Mesothelial cell of epicardium (in vitro differentiated cells): ENCODE measurements around the gene PLSCR1. TPM values are rescaled to one million over a fixed set of nuclear protein-coding genes. Genes with fewer than 3 reads are reported as not detected.
A peak's percentile ranks its signal among the peaks of the same experiment; 100 is the strongest.

ENCODE experiments used
- DNase-seq, 2 experiments: peaks; one replicate each; pipeline ENCODE4 v3.0.0; 2021; ENCODE audit warnings: low spot score in 2 of 2; ENCODE audit not compliant: unreplicated experiment in 2 of 2
- H3K27ac Mint-ChIP-seq: 2 replicates; pipeline ENCODE4 v1.8.0; 2021; ENCODE audit warnings: mixed read lengths
- H3K27me3 Mint-ChIP-seq: 2 replicates; pipeline ENCODE4 v1.8.0; 2021; ENCODE audit warnings: low read depth, mixed read lengths
- H3K36me3 Mint-ChIP-seq: 2 replicates; pipeline ENCODE4 v1.8.0; 2021; ENCODE audit warnings: mixed read lengths
- H3K4me1 Mint-ChIP-seq: 2 replicates; pipeline ENCODE4 v1.8.0; 2021; ENCODE audit warnings: mixed read lengths
- H3K4me3 Mint-ChIP-seq: 2 replicates; pipeline ENCODE4 v1.8.0; 2021; ENCODE audit warnings: mild to moderate bottlenecking, moderate library complexity, mixed read lengths
- H3K9me3 Mint-ChIP-seq: 2 replicates; pipeline ENCODE4 v1.8.0; 2021; ENCODE audit warnings: mixed read lengths
- total RNA-seq: library from RNA; stranded (reverse); gene quantifications from 3 replicates; pipeline ENCODE4 v1.2.1, GENCODE V29; 2021
- TF ChIP-seq, protein P1 (sequence below): fragments of 200-600 bp; sonication (generic); IDR thresholded peaks from one replicate; pipeline ENCODE4 v1.5.0; 2021; ENCODE audit warnings: antibody characterized with exemption; ENCODE audit not compliant: unreplicated experiment

Gene PLSCR1
- total RNA-seq, 1 donor from 2014 or later = 71.0 TPM

DNA sequence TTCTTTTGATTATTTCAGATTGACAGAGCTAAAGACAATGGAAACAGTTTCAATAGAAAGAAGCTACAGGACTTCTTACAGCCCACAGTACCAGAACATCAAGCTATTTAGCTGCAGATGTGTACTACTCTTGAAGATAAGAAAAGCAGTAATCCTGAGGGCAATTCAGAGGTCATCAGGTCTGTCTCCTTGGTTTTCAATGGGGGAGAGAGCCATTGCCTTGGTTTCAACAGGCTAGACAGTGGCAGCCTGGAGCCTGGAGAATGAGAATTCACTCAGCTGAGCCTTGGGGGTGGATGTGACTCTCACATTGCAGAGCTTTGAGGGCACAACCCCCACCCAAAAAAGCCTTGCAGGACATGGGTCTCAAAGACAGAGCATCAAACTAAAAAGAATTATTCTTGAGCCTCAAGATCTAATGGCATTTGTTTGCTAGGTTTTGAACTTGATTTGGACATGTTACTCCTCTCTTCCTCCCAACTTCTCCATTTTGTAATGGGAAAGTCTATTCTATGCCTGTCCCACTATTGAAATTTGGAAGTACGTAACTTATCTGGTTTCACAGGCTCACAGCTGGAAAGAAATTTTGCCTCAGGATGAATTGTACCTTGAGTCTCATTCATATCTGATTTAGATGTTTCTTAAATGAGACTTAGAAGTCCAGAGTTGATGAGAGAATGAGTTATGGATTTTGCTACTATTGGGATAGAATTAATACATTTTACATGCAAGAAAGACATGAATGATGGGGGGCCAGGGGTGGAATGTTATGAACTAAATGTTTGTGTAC lies 36.9 kb downstream of the PLSCR1 start:
- Mint-ChIP-seq H3K4me1 (peaks cover 13% of the 10 kb centered on the region), H3K4me3 (no peak overlapping the region), H3K36me3 (no peaks in the 10 kb centered on the region), H3K27ac (no peak overlapping the region), H3K9me3 (peaks cover 4% of the 10 kb centered on the region), H3K27me3 (no peaks in the 10 kb centered on the region)
- TF ChIP-seq, protein P1, sequence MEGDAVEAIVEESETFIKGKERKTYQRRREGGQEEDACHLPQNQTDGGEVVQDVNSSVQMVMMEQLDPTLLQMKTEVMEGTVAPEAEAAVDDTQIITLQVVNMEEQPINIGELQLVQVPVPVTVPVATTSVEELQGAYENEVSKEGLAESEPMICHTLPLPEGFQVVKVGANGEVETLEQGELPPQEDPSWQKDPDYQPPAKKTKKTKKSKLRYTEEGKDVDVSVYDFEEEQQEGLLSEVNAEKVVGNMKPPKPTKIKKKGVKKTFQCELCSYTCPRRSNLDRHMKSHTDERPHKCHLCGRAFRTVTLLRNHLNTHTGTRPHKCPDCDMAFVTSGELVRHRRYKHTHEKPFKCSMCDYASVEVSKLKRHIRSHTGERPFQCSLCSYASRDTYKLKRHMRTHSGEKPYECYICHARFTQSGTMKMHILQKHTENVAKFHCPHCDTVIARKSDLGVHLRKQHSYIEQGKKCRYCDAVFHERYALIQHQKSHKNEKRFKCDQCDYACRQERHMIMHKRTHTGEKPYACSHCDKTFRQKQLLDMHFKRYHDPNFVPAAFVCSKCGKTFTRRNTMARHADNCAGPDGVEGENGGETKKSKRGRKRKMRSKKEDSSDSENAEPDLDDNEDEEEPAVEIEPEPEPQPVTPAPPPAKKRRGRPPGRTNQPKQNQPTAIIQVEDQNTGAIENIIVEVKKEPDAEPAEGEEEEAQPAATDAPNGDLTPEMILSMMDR = no peak
- no peak for DNase-seq

DNA sequence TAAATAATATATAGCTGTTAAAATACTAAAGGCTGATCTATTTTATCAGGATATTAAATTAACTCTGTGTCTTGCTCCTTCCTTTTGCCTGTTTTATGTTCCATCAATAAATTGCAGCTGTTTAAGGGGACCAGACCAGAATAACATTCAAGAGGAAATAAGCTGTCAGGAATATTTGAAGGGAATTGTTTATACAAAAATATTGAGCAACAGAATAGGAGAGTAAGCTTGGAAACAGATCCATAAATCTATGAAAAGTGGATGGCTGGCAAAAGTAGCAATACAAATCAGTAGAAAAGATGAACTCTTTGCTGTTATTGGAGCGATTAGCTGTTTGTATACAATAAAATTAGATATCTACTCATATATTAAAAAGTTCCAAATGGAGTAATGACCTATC lies 38.9 kb downstream of the PLSCR1 start:
- H3K4me3 Mint-ChIP-seq = no peak overlapping the region
- H3K27ac Mint-ChIP-seq = no peak overlapping the region
- DNase-seq = no peak
- TF ChIP-seq, protein P1 = no peak
- peaks cover 4% of the 10 kb centered on the region for H3K9me3 Mint-ChIP-seq
- H3K4me1 Mint-ChIP-seq = peaks cover 6% of the 10 kb centered on the region
- no peaks in the 10 kb centered on the region for H3K36me3 Mint-ChIP-seq
- H3K27me3 Mint-ChIP-seq = no peaks in the 10 kb centered on the region

DNA sequence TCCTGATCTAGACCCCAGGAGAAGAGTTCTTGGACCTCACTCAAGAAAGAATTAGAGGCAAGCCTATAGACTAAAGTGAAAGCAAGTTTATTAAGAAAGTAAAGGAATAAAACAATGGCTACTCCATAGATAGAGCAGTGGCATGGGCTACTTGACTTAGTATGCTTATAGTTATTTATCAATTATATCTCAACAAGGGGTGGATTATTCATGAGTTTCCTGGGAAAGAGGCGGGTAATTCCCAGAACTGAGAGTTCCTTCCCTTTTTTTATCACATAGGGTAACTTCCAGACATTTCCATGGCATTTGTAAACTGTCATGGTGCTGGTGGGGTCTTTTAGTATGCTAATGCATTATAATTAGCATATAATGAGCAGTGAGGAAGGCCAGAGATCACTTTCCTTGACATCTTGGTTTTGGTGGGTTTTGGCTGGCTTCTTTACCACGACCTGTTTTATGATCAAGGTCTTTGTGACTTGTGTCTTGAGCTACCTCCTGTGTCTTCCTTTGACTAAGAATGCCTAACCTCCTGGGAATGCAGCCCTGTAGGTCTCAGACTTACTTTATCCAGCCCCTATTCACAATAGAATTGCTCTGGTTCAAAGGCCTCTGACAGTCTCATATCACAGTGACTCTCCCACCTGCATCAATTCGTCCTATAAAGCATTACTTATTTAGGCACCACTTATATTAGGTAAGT lies 39.8 kb downstream of the PLSCR1 start:
- peaks cover 6% of the 10 kb centered on the region for H3K4me1 Mint-ChIP-seq
- no peak for DNase-seq
- H3K9me3 Mint-ChIP-seq = peaks cover 4% of the 10 kb centered on the region
- no peak overlapping the region for H3K4me3 Mint-ChIP-seq
- no peak overlapping the region for H3K27ac Mint-ChIP-seq
- no peaks in the 10 kb centered on the region for H3K27me3 Mint-ChIP-seq
- H3K36me3 Mint-ChIP-seq = no peaks in the 10 kb centered on the region
- TF ChIP-seq, protein P1 = no peak

DNA sequence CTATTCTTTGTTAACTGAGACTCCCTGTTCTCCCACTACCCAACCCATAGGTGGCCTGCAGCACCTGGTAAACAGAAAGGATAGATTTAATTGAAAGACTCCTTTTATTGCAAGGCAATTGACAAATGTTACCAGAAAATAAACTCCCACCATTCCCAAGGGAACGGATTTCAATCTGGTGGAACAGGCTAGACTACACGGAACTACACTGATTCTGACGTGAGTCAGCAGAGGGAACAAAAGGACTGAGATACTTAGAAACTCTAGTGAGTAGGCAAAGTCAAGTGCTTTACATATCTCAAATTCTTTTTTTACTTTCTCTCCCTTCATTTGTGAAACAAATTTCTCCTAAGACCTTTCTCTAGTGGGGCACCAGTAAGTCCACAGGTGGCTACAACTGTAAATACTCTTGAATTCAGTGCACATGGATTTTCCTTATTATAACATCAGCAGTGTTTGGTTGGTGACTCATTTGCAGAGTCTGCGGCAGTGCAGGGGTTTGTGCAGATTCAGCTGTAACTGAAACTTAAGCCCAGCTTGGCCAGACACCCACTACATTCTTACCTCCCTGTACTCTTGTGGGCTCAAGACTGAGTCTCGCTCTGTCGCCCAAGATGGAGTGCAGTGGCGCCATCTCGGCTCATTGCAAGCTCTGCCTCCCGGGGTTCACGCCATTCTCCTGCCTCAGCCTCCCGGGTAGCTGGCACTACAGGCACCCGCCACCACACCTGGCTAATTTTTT lies 40.8 kb downstream of the PLSCR1 start:
- Mint-ChIP-seq H3K27me3 (no peaks in the 10 kb centered on the region), H3K36me3 (no peaks in the 10 kb centered on the region), H3K4me1 (peaks cover 6% of the 10 kb centered on the region), H3K27ac (peak overlapping the region; percentile 58), H3K4me3 (no peak overlapping the region), H3K9me3 (peaks cover 4% of the 10 kb centered on the region)
- TF ChIP-seq, protein P1 = no peak
- DNase-seq = no peak

DNA sequence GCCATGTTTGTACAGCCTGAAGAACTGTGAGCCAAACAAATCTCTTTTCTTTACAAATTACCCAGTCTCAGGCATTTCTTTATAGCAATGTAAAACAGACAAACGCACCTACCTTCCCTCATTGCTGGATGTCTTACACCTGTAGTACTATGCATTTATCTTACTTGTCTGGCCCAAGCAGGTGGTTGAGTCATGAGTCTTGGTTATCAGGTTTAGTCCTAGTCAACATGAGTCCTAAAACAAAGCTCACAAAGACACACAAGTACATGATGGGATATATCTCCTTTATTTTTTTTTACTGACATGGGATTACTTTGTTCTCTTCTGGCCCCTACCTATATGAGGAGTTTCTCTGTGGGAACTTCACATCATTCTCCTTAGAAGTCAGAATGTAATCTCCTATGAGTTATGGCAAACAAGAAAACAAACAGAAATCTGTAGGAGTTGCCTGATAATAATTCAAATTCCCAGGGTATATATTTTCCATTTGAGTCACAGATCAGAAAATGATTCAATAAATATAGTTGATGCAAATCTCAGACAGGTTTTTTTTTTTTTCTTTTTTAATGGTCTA lies 41.4 kb downstream of the PLSCR1 start:
- Mint-ChIP-seq H3K36me3 (no peaks in the 10 kb centered on the region), H3K4me3 (no peak overlapping the region), H3K27ac (peak overlapping the region; percentile 58), H3K4me1 (peaks cover 6% of the 10 kb centered on the region), H3K27me3 (no peaks in the 10 kb centered on the region), H3K9me3 (no peaks in the 10 kb centered on the region)
- no peak for DNase-seq
- TF ChIP-seq, protein P1 = no peak
